OCI-LY3 (cell line): ENCODE results near the gene BICRA.

Source experiments
- CTCF ChIP-seq: fragments of 200-600, 300-600 bp; sonication (generic); IDR thresholded peaks from 2 replicates; pipeline ENCODE4 v1.5.1; 2014; ENCODE audit warnings: antibody characterized with exemption, low read length, low read depth
- EZH2phosphoT487 ChIP-seq: fragments of 200-600 bp; shearing (Covaris generic); IDR thresholded peaks from 2 replicates; pipeline ENCODE4 v1.6.1; 2018; ENCODE audit warnings: antibody characterized with exemption, mixed run types, low read depth

DNA sequence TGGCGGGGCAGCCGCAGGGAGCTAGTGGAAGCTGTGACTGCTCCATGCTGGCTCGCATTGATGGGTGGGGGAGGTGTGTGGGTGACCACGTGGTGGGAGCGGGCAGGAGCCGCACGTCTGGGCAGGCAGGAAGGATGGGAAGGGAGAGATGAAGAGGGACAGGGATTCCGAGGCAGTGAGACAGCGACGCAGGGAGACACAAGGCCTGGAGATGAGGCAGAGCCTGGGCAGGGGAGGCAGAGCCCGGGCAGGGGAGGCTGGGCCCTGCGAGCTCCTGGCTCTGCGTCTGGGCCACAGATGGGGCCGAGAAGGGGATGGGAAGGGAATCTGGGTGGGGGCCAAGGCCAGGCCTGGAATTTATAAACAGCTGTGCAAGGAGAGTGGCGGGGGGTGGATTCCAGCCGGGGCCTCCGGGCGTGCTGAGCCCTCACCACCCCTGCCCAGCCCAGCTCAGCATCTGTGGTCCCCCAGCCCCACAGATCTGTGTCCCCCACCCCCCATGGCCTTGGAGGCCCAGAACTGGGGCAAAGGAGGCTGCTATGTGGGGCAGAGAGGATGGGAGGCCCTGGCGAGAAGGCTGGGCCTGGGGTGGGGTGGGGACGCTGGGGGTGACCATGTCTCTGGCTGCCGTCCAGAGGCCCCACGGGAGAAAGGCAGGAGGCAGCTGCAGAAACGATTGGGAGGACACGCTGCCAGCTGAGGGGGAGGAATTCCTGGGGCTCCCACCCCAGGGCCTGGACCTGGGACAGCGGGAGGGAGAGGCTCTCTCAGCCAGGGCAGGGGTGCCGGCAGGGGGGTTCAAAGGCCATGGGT is 110.3 kb downstream of the BICRA start:
- TF ChIP-seq CTCF (no peak), EZH2phosphoT487 (no peak)
